ENCODE data around the gene KIZ.

KIZ gene

GRCh38 chr20:21125849-21126580 is at the start of gene KIZ:
Gene KIZ, plus strand, starts transcription at chr20:21126082. Its CDS starts 34 bp downstream, at chr20:21126116.
- DNase-seq = peak; percentile 99

GRCh38 chr20:21077809-21078345 is 48.0 kb upstream of the KIZ start:
- DNase-seq = no peak

- no peak for DNase-seq
These were observed 43.3 kb upstream of the KIZ start for GRCh38 chr20:21082584-21082983.

GRCh38 chr20:21083825-21084325 is 42.0 kb upstream of the KIZ start:
- DNase-seq = no peak

- no peak for DNase-seq
These were observed 37.9 kb upstream of the KIZ start for GRCh38 chr20:21087862-21088540.

GRCh38 chr20:21089391-21089790 is 36.5 kb upstream of the KIZ start:
- no peak for DNase-seq

- no peak for DNase-seq
These were observed 35.7 kb upstream of the KIZ start for GRCh38 chr20:21090111-21090618.

GRCh38 chr20:21090721-21091120 is 35.2 kb upstream of the KIZ start:
- DNase-seq = no peak

- no peak for DNase-seq
These were observed 33.1 kb upstream of the KIZ start for GRCh38 chr20:21092806-21093205.

GRCh38 chr20:21096321-21097043 is 29.4 kb upstream of the KIZ start:
- no peak for DNase-seq

GRCh38 chr20:21099751-21100577 is 25.9 kb upstream of the KIZ start:
- peak; percentile 51 for DNase-seq

GRCh38 chr20:21100578-21101452 is 25.1 kb upstream of the KIZ start:
- peak; percentile 43 for DNase-seq

- peak; percentile 41 for DNase-seq
These were observed 24.4 kb upstream of the KIZ start for GRCh38 chr20:21101453-21101931.

- peak; percentile 36 for DNase-seq
These were observed 23.8 kb upstream of the KIZ start for GRCh38 chr20:21101932-21102575.

- peak; percentile 45 for DNase-seq
These were observed 23.1 kb upstream of the KIZ start for GRCh38 chr20:21102603-21103311.

GRCh38 chr20:21103582-21104465 is 22.1 kb upstream of the KIZ start:
- no peak for DNase-seq

GRCh38 chr20:21104466-21104761 is 21.5 kb upstream of the KIZ start:
- no peak for DNase-seq

GRCh38 chr20:21104921-21105320 is 21.0 kb upstream of the KIZ start:
- no peak for DNase-seq

Measured in activated T-cell treated with anti-CD3 and anti-CD28 coated beads, Interleukin-2, amount 50 U/mL, for 1 hour (primary cell).